SK-N-SH (cell line): ENCODE measurements around the gene TRPM3. TPM values are rescaled to one million over a fixed set of nuclear protein-coding genes. Genes with fewer than 3 reads are reported as not detected.

ENCODE experiments used
- CTCF ChIA-PET: fragments of 300-600, 350-600 bp; formaldehyde crosslinking; extraction: SDS; loops from one replicate; lab custom pipeline; 2021; lab: Yijun Ruan, JAX
- POLR2A ChIA-PET: fragments of 350-600 bp; sonication (Branson Sonifier 250); formaldehyde crosslinking; extraction: SDS; loops from one replicate; lab custom pipeline; 2020; ENCODE audit warnings: antibody characterized with exemption, inconsistent platforms; lab: Yijun Ruan, JAX
- DNase-seq: peaks from one replicate; pipeline ENCODE4 v3.0.0; 2012
- H2AFZ ChIP-seq: fragments of 200-600 bp; sonication (generic); 2 replicates; pipeline ENCODE4 v1.8.1; 2016; ENCODE audit warnings: antibody characterized with exemption, mild to moderate bottlenecking, low read depth
- H3F3A ChIP-seq: fragments of 200-600 bp; sonication (generic); replicated peaks from 2 replicates; pipeline ENCODE3; 2016; ENCODE audit warnings: antibody characterized with exemption, mild to moderate bottlenecking; ENCODE audit not compliant: insufficient read depth
- H3K27ac ChIP-seq, 2 experiments: fragments of 200-500 bp in 1 of 2; fragments of 200-600 bp in 1 of 2; sonication (Bioruptor generic) in 1 of 2; sonication (generic), shearing (Covaris generic) in 1 of 2; 2 replicates each; pipeline versions ENCODE4 v1.5.1 to v1.6.1; 2014 to 2016; ENCODE audit warnings: low read depth in 2 of 2, inconsistent platforms in 1 of 2, low read length in 1 of 2, mild to moderate bottlenecking in 1 of 2, mixed read lengths in 1 of 2
- H3K27me3 ChIP-seq: fragments of 200-600 bp; sonication (generic), shearing (Covaris generic); 2 replicates; pipeline ENCODE4 v1.6.1; 2016; ENCODE audit warnings: mixed run types; ENCODE audit not compliant: insufficient read depth
- H3K36me3 ChIP-seq, 2 experiments: fragments of 200-500 bp in 1 of 2; fragments of 200-600 bp in 1 of 2; sonication (Bioruptor generic) in 1 of 2; sonication (generic) in 1 of 2; replicated peaks in 1 of 2; 2 replicates each; pipeline versions ENCODE3 to v1.5.1; 2014 to 2016; ENCODE audit warnings: low read length in 1 of 2, mild to moderate bottlenecking in 1 of 2; ENCODE audit not compliant: insufficient read depth in 2 of 2, control insufficient read depth in 1 of 2
- H3K4me1 ChIP-seq, 2 experiments: fragments of 200-500 bp in 1 of 2; fragments of 200-600 bp in 1 of 2; sonication (Bioruptor generic) in 1 of 2; sonication (generic), shearing (Covaris generic) in 1 of 2; 2 replicates each; pipeline versions ENCODE4 v1.5.1 to v1.6.1; 2014 to 2016; ENCODE audit warnings: low read depth in 1 of 2, low read length in 1 of 2, mixed run types in 1 of 2; ENCODE audit not compliant: insufficient read depth in 2 of 2, control insufficient read depth in 1 of 2
- H3K4me2 ChIP-seq: fragments of 200-600 bp; sonication (generic), shearing (Covaris generic); 2 replicates; pipeline ENCODE4 v1.6.1; 2017; ENCODE audit warnings: mixed run types
- H3K4me3 ChIP-seq, 2 experiments: fragments of 200-500 bp in 1 of 2; fragments of 200-600 bp in 1 of 2; sonication (Bioruptor generic) in 1 of 2; sonication (generic), shearing (Covaris generic) in 1 of 2; 2 replicates each; pipeline versions ENCODE4 v1.5.1 to v1.8.1; 2014 to 2016; ENCODE audit warnings: low read depth in 2 of 2, inconsistent platforms in 1 of 2, low read length in 1 of 2, mild to moderate bottlenecking in 1 of 2, mixed read lengths in 1 of 2, moderate library complexity in 1 of 2
- H3K79me2 ChIP-seq: fragments of 200-600 bp; sonication (generic); 2 replicates; pipeline ENCODE4 v1.8.1; 2017; ENCODE audit warnings: mild to moderate bottlenecking; ENCODE audit not compliant: insufficient read depth
- H3K9ac ChIP-seq: fragments of 200-600 bp; sonication (generic); 2 replicates; pipeline ENCODE4 v1.6.1; 2017; ENCODE audit warnings: mixed run types
- H3K9me2 ChIP-seq: fragments of 200-600 bp; sonication (generic); 2 replicates; pipeline ENCODE4 v1.6.1; 2017; ENCODE audit warnings: mixed run types
- H3K9me3 ChIP-seq: fragments of 200-600 bp; sonication (generic); 2 replicates; pipeline ENCODE4 v1.6.1; 2017; ENCODE audit warnings: mixed run types, mild to moderate bottlenecking, moderate library complexity
- H4K20me1 ChIP-seq: fragments of 200-600 bp; sonication (generic); 2 replicates; pipeline ENCODE4 v1.6.1; 2017; ENCODE audit warnings: mild to moderate bottlenecking, mixed run types; ENCODE audit not compliant: insufficient read depth
- CTCF ChIP-seq: fragments of 200-600 bp; sonication (generic); IDR thresholded peaks from 2 replicates; pipeline ENCODE4 v1.6.1; 2017; ENCODE audit warnings: antibody characterized with exemption, mild to moderate bottlenecking, moderate library complexity
- EP300 ChIP-seq, 2 experiments: IDR thresholded peaks; 2 replicates each; pipeline versions ENCODE4 v1.4.0 to v1.6.1; 2012; ENCODE audit warnings: borderline replicate concordance in 1 of 2, low read depth in 1 of 2, low read length in 1 of 2
- GATA2 ChIP-seq: sonication (generic); formaldehyde crosslinking; IDR thresholded peaks from 2 replicates; pipeline ENCODE4 v1.5.0; 2020; ENCODE audit warnings: mild to moderate bottlenecking, missing genetic modification reagents
- MAX ChIP-seq: IDR thresholded peaks from 2 replicates; pipeline ENCODE4 v1.4.0; 2012; ENCODE audit warnings: low read depth
- MEF2A ChIP-seq: IDR thresholded peaks from 2 replicates; pipeline ENCODE4 v1.4.0; 2012; ENCODE audit warnings: low read depth, borderline replicate concordance
- PBX3 ChIP-seq: IDR thresholded peaks from 2 replicates; pipeline ENCODE4; 2012
- POLR2AphosphoS5 ChIP-seq: IDR thresholded peaks from 2 replicates; pipeline ENCODE4 v1.6.1; 2012; ENCODE audit warnings: low read depth, low read length
- RAD21 ChIP-seq: IDR thresholded peaks from 2 replicates; pipeline ENCODE4 v1.6.1; 2012; ENCODE audit warnings: mild to moderate bottlenecking, low read length
- RCOR1 ChIP-seq: fragments of 150-350 bp; IDR thresholded peaks from 2 replicates; pipeline ENCODE4 v1.6.1; 2017; ENCODE audit warnings: antibody characterized with exemption, low read length
- RXRA ChIP-seq: IDR thresholded peaks from 2 replicates; pipeline ENCODE4 v1.4.0; 2012; ENCODE audit warnings: low read depth, mild to moderate bottlenecking, borderline replicate concordance
- SIN3A ChIP-seq: IDR thresholded peaks from 2 replicates; pipeline ENCODE4 v1.6.1; 2012; ENCODE audit warnings: low read depth, mild to moderate bottlenecking, low read length, moderate library complexity, borderline replicate concordance
- TCF12 ChIP-seq: IDR thresholded peaks from 2 replicates; pipeline ENCODE4 v1.4.0; 2012
- YY1 ChIP-seq: IDR thresholded peaks from 2 replicates; pipeline ENCODE4 v1.4.0; 2012; ENCODE audit warnings: low read depth, mild to moderate bottlenecking
- WGBS: methylation state at CpG from one replicate; pipeline ENCODE4 v1.1.6; 2017; ENCODE audit warnings: low lambda C conversion rate; 5-methylcytosine and 5-hydroxymethylcytosine counted together
- polyA plus RNA-seq, 3 experiments: library from polyadenylated mRNA; depleted of rRNA; stranded (reverse); fragments of >200 nt; gene quantifications; 2 replicates each; pipeline ENCODE4 v1.2.3, GENCODE V29; 2012

Gene TRPM3
- polyA plus RNA-seq, 1 of the 3 experiments (the other 2 are of a cell fraction) = not detected

GRCh38 chr9:70901746-70902145 lies 219.7 kb downstream of the TRPM3 start:
- 13% methylated on average over 1 of the region's 1 CpG for WGBS
- H3K27me3 ChIP-seq = no peaks in the 10 kb centered on the region
- no peaks in the 10 kb centered on the region for H4K20me1 ChIP-seq
- H3K9me2 ChIP-seq = no peaks in the 10 kb centered on the region
- H3K9ac ChIP-seq = no peak overlapping the region
- peaks cover 18% of the 10 kb centered on the region for H3F3A ChIP-seq
- POLR2A ChIA-PET = no interaction called here
- no peaks in the 10 kb centered on the region for H3K36me3 ChIP-seq
- H3K9me3 ChIP-seq = no peaks in the 10 kb centered on the region
- no peaks in the 10 kb centered on the region; a peak in 1 of 4 replicates for H3K4me1 ChIP-seq
- no peaks in the 10 kb centered on the region for H3K79me2 ChIP-seq
- peak overlapping the region; percentile 6; the same call in 1 of the 2 replicates for H2AFZ ChIP-seq
- peak overlapping the region in 1 of 2 experiments; percentile 84; a peak in 2 of 4 replicates for H3K27ac ChIP-seq
- CTCF ChIA-PET = no interaction called here
- TF ChIP-seq RXRA = no peak
- TF ChIP-seq TCF12 = no peak
- TF ChIP-seq RAD21 = no peak
- no peak for TF ChIP-seq GATA2 (CRISPR knock-in tag)
- TF ChIP-seq PBX3 = no peak
- TF ChIP-seq EP300 (IDR thresholded peaks at IDR 0.05; ENCODE audit: borderline replicate concordance in 1 of 2, low read depth in 1 of 2, low read length in 1 of 2) = no peak
- no peak overlapping the region for H3K4me3 ChIP-seq
- peak overlapping the region; percentile 67 for H3K4me2 ChIP-seq
- DNase-seq = no peak

- Histone ChIP-seq H3K4me3 (no peak overlapping the region), H3K9me2 (no peaks in the 10 kb centered on the region), H3K9me3 (no peaks in the 10 kb centered on the region), H3K79me2 (no peaks in the 10 kb centered on the region), H2AFZ (no peak overlapping the region), H3K36me3 (no peaks in the 10 kb centered on the region), H3F3A (peaks cover 18% of the 10 kb centered on the region), H3K4me2 (no peak overlapping the region), H3K27me3 (no peaks in the 10 kb centered on the region), H4K20me1 (no peaks in the 10 kb centered on the region), H3K9ac (no peak overlapping the region), H3K27ac (no peak overlapping the region), H3K4me1 (no peaks in the 10 kb centered on the region; a peak in 1 of 4 replicates)
- DNase-seq = no peak
- ChIA-PET CTCF (no interaction called here), POLR2A (no interaction called here)
- TF ChIP-seq MEF2A (no peak), RCOR1 (no peak), RXRA (no peak), POLR2AphosphoS5 (no peak), TCF12 (no peak), SIN3A (no peak), MAX (no peak), CTCF (no peak), YY1 (no peak), RAD21 (no peak)
Observed at GRCh38 chr9:70901013-70901412, 220.4 kb downstream of the TRPM3 start.
